Kidney (tissue), 14 donors: ENCODE data around the gene APMAP. TPM values are rescaled to one million over a fixed set of nuclear protein-coding genes. Genes with fewer than 3 reads are reported as not detected.

Experiments used
- DNase-seq, 5 donors: peaks; one replicate each; pipeline ENCODE4 v3.0.0-alpha.2; 2013 to 2020
- FAIRE-seq: peaks from 2 replicates; lab custom pipeline; 2012; peaks lifted over from hg19 to GRCh38; lab: Jason Lieb, UNC
- H3K27ac ChIP-seq, 2 donors: one replicate each; pipeline ENCODE4 v1.7.0; 2013; ENCODE audit warnings: low read depth in 2 of 2, low read length in 2 of 2, inconsistent platforms in 1 of 2
- H3K27me3 ChIP-seq: one replicate; pipeline ENCODE4 v1.7.1; 2013; ENCODE audit warnings: low read length, inconsistent platforms; ENCODE audit not compliant: control insufficient read depth, insufficient read depth
- H3K36me3 ChIP-seq, 3 donors: one replicate each; pipeline versions ENCODE4 v1.7.0 to v1.7.1; 2013; ENCODE audit warnings: low read length in 3 of 3, control low read depth in 1 of 3, inconsistent platforms in 1 of 3; ENCODE audit not compliant: insufficient read depth in 3 of 3, control insufficient read depth in 2 of 3
- H3K4me1 ChIP-seq, 3 donors: one replicate each; pipeline versions ENCODE4 v1.7.0 to v1.7.1; 2013; ENCODE audit warnings: low read length in 3 of 3, inconsistent platforms in 1 of 3, low read depth in 1 of 3; ENCODE audit not compliant: control insufficient read depth in 2 of 3, insufficient read depth in 2 of 3
- H3K4me3 ChIP-seq, 3 donors: one replicate each; pipeline versions ENCODE4 v1.7.0 to v1.8.1; 2013; ENCODE audit warnings: low read length in 3 of 3, control low read depth in 1 of 3, inconsistent platforms in 1 of 3
- H3K9ac ChIP-seq, 3 donors: one replicate each; pipeline versions ENCODE4 v1.7.0 to v1.7.1; 2013; ENCODE audit warnings: low read length in 3 of 3, control low read depth in 1 of 3, inconsistent platforms in 1 of 3
- H3K9me3 ChIP-seq, 3 donors: one replicate each; pipeline versions ENCODE4 v1.7.0 to v1.7.1; 2013; ENCODE audit warnings: low read length in 3 of 3, control low read depth in 1 of 3, inconsistent platforms in 1 of 3; ENCODE audit not compliant: control insufficient read depth in 2 of 3, insufficient read depth in 1 of 3
- CTCF ChIP-seq: IDR thresholded peaks from 3 replicates; pipeline ENCODE4 v1.5.1; 2012; ENCODE audit warnings: mild to moderate bottlenecking, moderate library complexity, borderline replicate concordance; ENCODE audit not compliant: insufficient read depth; ENCODE audit errors: extremely low read depth
- intact Hi-C: fragments of 100-400 bp; cut with DNase I; formaldehyde crosslinking; loops from one replicate; pipeline ENCODE4 v1.11.1; 2022
- polyA plus RNA-seq: library from polyadenylated mRNA; stranded (reverse); fragments of 350-450 nt; fragmentation: Illumina TruSeq; extraction: RNeasy Lipid Tissue Mini Kit (QIAGEN cat#74804); gene quantifications from one replicate; pipeline ENCODE4 v1.2.3, GENCODE V29; 2014; ENCODE audit warnings: low read depth, low replicate concordance; ENCODE audit not compliant: insufficient read depth
- total RNA-seq: library from RNA; stranded (reverse); fragmentation: NEBNext Ultra II Directional; extraction: Animal tissue kit (Norgen Biotek cat#: 25700); gene quantifications from one replicate; pipeline ENCODE4 v1.2.1, GENCODE V29; 2021
- donor health status: control.
- donor health status: control.
- donor health status: control.
- donor health status: control.
- donor health status: control.
- donor health status: DM: yes; HTN: yes; CAD: no.
- donor health status: Normal renal cell carcinoma (clear cell type).

Gene APMAP
- total and polyA plus RNA-seq, 2 donors from 2014 or later: 79.7 to 90.9 TPM

DNA sequence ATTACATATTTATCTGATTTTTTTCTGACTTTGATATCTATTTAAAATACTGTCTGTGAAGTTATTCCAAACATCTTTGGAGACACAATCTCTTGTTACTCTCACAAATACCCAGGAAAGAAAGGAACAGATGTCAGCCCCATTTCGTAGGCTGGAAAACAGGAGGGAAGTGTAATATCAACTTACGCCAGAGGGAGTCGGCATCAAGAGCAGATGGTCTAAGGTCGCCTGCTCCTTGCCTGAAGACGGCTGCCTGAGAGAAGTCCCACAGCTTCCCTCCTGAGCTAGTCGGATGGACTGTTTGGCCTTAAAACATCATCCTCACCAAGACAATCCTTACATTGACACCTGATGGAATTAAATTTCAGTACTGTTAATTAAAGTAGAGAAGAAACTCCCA, 30.0 kb downstream of the APMAP start:
- H3K36me3 ChIP-seq: peaks cover 0 to 30% (median 16%) of the 10 kb centered on the region in 3 donors
- no peak overlapping the region for H3K4me3 ChIP-seq
- DNase-seq (no peak), FAIRE-seq (no peak)
- no peaks in the 10 kb centered on the region for H3K4me1 ChIP-seq
- intact Hi-C loops: no loop called here
- H3K9me3 ChIP-seq: no peaks in the 10 kb centered on the region
- TF ChIP-seq CTCF: no peak
- no peak overlapping the region for H3K27ac ChIP-seq
- no peaks in the 10 kb centered on the region for H3K27me3 ChIP-seq
- H3K9ac ChIP-seq: no peak overlapping the region

DNA sequence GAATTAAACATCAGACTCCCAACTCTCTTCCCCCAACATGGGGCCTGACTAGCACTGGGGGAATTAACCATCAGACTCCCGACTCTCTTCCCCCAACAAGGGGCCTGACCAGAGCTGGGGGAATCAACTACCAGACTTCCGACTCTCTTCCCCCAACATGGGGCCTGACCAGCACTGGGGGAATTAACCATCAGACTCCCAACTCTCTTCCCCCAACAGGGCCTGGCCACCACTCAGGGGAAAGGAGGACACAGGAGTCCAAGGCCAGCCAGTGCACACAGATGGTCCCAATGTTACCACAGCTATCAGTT, 30.4 kb downstream of the APMAP start:
- TF ChIP-seq CTCF: no peak
- no peak for DNase-seq
- no peak for FAIRE-seq
- Histone ChIP-seq H3K4me1 (no peaks in the 10 kb centered on the region), H3K36me3 (peaks cover 0 to 27% (median 16%) of the 10 kb centered on the region in 3 donors), H3K4me3 (no peak overlapping the region), H3K9ac (no peak overlapping the region), H3K27me3 (no peaks in the 10 kb centered on the region), H3K27ac (no peak overlapping the region), H3K9me3 (no peaks in the 10 kb centered on the region)
- intact Hi-C loops: no loop called here

DNA sequence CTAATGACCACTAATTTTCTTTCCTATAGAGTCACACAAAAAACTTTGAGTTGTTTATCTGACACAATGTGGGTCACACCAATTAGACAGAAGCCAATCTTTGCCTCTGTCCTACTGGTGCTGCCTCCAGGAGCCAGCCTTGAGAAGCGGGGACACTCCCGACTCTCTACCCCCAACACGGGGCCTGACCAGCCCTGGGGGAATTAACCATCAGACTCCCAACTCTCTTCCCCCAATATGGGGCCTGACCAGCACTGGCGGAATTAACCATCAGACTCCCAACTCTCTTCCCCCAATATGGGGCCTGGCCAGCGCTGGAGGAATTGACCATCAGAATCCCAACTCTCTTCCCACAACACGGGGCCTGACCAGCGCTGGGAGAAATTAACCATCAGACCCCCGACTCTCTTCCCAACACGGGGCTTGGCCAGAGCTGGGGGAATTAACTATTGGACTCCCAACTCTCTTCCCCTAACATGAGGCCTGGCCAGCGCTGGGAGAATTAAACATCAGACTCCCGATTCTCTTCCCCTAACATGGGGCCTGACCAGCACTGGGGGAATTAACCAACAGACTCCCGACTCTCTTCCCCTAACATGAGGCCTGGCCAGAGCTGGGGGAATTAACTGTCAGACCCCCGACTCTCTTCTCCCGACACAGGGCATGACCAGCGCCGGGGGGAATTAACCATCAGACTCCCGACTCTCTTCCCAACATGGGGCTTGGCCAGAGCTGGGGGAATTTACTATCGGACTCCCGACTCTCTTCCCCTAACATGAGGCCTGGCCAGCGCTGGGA, 31.0 kb downstream of the APMAP start:
- Histone ChIP-seq H3K4me3 (no peak overlapping the region), H3K4me1 (no peaks in the 10 kb centered on the region), H3K27ac (no peak overlapping the region), H3K9me3 (no peaks in the 10 kb centered on the region), H3K9ac (no peak overlapping the region), H3K27me3 (no peaks in the 10 kb centered on the region), H3K36me3 (peaks cover 0 to 27% (median 16%) of the 10 kb centered on the region in 3 donors)
- no peak for DNase-seq
- FAIRE-seq: no peak
- intact Hi-C loops: no loop called here
- TF ChIP-seq CTCF: no peak
